T-helper 1 cell treated with Interleukin-12 subunit alpha and Interleukin-12 subunit beta and Interleukin-4 antibody, amounts not matched to agents 30 ng/mL and 1 ng/mL, for 36 hours (primary cell): Measurements from ENCODE around the gene BOD1. TPM values are rescaled to one million over a fixed set of nuclear protein-coding genes. Genes with fewer than 3 reads are reported as not detected.
"Not testable (repeated sequence)": the region's sequence is repeated elsewhere in the genome, so short reads cannot be mapped to it uniquely, and the experiment has no call there.

Experiments
- intact Hi-C: fragments of 100-400 bp; cut with micrococcal nuclease; formaldehyde crosslinking; loops from one replicate; pipeline ENCODE4 v1.15.1; 2024
- total RNA-seq: library from RNA; stranded (reverse); gene quantifications from 2 replicates; pipeline ENCODE4 v1.2.3, GENCODE V29; 2022

BOD1 gene
- total RNA-seq, 1 donor from 2014 or later: 19.7 TPM

GRCh38 chr5:173618927-173619519 lies 2.6 kb upstream of the BOD1 start:
- intact Hi-C loops: loop anchor here (1.0 to 5.0 kb wide), 5 partner anchors 306 to 693 kb away; no protein-coding TSS in a partner anchor

GRCh38 chr5:173615884-173616576 lies 420 bp downstream of the BOD1 start:
- intact Hi-C loops: loop anchor here (1.0 to 5.0 kb wide), 13 partner anchors 166 to 851 kb away; partner anchors contain the start of genes BNIP1 and CPEB4

GRCh38 chr5:173614591-173614990 lies 1.9 kb downstream of the BOD1 start:
- intact Hi-C loops: no loop called here

GRCh38 chr5:173613433-173614159 lies 2.9 kb downstream of the BOD1 start:
- intact Hi-C loops: no loop called here

- intact Hi-C loops: no loop called here
Observed at GRCh38 chr5:173612948-173613347, 3.5 kb downstream of the BOD1 start.

GRCh38 chr5:173611706-173612105 lies 4.7 kb downstream of the BOD1 start:
- intact Hi-C loops: no loop called here

GRCh38 chr5:173604141-173604540 lies 12.3 kb downstream of the BOD1 start:
- intact Hi-C loops: no loop called here

GRCh38 chr5:173602423-173602822 lies 14.0 kb downstream of the BOD1 start:
- intact Hi-C loops: no loop called here

GRCh38 chr5:173598686-173599085 lies 17.8 kb downstream of the BOD1 start:
- intact Hi-C loops: no loop called here

- intact Hi-C loops: no loop called here
Observed at GRCh38 chr5:173597304-173597703, 19.1 kb downstream of the BOD1 start.

GRCh38 chr5:173595841-173596240 lies 20.6 kb downstream of the BOD1 start:
- intact Hi-C loops: no loop called here

- intact Hi-C loops: no loop called here
Observed at GRCh38 chr5:173594061-173594460, 22.4 kb downstream of the BOD1 start.

GRCh38 chr5:173592050-173592669 lies 24.3 kb downstream of the BOD1 start:
- intact Hi-C loops: loop anchor here (1.0 kb wide), 1 partner anchor 381 kb away; no protein-coding TSS in a partner anchor

- intact Hi-C loops: no loop called here
Observed at GRCh38 chr5:173591056-173591514, 25.4 kb downstream of the BOD1 start.

- intact Hi-C loops: no loop called here
Observed at GRCh38 chr5:173590436-173591055, 25.9 kb downstream of the BOD1 start.

GRCh38 chr5:173586133-173586532 lies 30.3 kb downstream of the BOD1 start:
- intact Hi-C loops: not testable (repeated sequence)

- intact Hi-C loops: no loop called here
Observed at GRCh38 chr5:173583346-173583745, 33.1 kb downstream of the BOD1 start.

- intact Hi-C loops: no loop called here
Observed at GRCh38 chr5:173582216-173583111, 34.0 kb downstream of the BOD1 start.

- intact Hi-C loops: no loop called here
Observed at GRCh38 chr5:173581408-173582215, 34.8 kb downstream of the BOD1 start.
